ENCODE measurements around the gene PTPRR. TPM values are rescaled to one million over a fixed set of nuclear protein-coding genes. Genes with fewer than 3 reads are reported as not detected.

Gene PTPRR
- total RNA-seq, 1 donor from 2014 or later, result 7.7 TPM

DNA sequence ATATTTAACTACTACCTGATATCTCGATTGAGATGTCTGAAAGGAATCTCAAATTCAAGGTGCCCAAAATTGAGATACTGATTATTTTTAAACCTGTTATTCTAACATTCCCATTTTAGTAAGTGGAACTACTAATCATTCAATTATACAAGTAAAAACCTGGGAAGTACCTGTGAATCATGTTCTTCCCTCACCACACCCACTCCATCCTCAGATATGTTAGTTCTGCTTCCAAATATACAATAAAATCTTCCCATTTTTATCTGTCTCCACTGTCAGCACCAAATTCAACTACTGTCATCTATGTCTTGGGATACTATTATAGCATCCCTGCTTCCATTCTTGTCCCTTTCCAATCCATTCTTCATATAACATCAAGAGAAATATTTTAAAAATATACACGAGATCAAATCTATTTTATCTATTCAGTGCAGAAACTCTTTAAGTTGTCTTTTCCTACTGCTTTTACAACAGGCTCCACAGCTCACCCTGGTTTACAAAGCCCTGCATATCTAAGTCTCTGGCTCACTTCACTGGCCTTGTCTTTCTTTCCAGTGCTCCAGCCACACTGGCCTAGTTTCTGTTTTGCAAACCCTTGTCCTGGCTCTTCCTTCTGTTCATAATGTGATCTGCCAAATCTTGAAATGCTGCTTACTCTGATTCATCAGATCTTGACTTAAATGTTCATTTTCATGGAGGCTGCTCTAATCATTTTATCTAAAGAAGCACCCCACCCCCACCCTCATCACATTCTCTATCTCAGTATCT lies 122.3 kb downstream of the PTPRR start:
- no peak for DNase-seq (ENCODE audit: low spot score)

GRCh38 chr12:70796989-70797388 lies 123.5 kb downstream of the PTPRR start:
- no peak for DNase-seq (ENCODE audit: low spot score)

DNA sequence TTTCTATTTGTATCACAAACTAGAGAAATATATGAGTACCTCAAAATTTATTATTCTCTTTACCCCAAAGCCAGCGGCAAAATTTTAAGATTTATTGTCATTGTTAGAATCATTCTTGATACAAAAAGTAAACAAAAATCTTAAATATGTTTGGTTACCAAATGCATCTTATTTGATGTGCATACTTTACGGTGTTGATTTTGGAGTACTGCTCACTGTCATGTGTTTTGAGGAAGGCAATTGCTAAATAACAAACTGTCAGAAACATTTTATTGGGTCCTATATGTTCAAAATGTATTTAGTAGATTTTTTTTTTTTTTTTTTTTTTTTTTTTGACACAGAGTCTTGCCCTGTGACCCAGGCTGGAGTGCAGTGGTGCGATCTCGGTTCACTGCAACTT lies 124.9 kb downstream of the PTPRR start:
- no peak for DNase-seq (ENCODE audit: low spot score)

- DNase-seq (ENCODE audit: low spot score), result no peak
Observed at GRCh38 chr12:70794131-70794530, 126.4 kb downstream of the PTPRR start.

DNA sequence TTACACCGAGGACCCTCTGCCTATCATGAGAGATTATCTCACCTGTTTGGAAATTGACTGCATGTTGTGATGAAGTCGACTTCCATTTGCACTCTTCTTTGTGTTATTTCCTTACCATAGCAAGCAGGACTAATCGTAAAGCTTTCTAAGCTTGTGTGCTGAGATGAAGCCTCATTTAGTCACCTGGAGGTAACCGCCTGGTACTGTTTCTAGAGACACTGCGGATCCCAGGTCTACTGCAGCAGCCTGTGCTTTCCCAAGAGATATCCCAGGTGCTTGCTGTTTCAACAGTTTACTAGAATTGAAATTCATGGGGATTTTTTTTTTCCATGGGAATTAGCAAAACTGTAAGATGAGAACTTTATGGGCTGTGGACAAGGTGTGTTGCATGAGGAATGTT lies 131.8 kb downstream of the PTPRR start:
- no peak for DNase-seq (ENCODE audit: low spot score)

- no peak for DNase-seq (ENCODE audit: low spot score)
Observed at GRCh38 chr12:70787612-70788011, 132.9 kb downstream of the PTPRR start.

- DNase-seq (ENCODE audit: low spot score), result no peak
Observed at GRCh38 chr12:70785896-70786295, 134.6 kb downstream of the PTPRR start.

GRCh38 chr12:70784042-70784668 lies 136.4 kb downstream of the PTPRR start:
- DNase-seq (ENCODE audit: low spot score), result no peak

- DNase-seq (ENCODE audit: low spot score), result no peak
Observed at GRCh38 chr12:70783455-70783854, 137.1 kb downstream of the PTPRR start.

GRCh38 chr12:70779250-70779649 lies 141.3 kb downstream of the PTPRR start:
- no peak for DNase-seq (ENCODE audit: low spot score)

DNA sequence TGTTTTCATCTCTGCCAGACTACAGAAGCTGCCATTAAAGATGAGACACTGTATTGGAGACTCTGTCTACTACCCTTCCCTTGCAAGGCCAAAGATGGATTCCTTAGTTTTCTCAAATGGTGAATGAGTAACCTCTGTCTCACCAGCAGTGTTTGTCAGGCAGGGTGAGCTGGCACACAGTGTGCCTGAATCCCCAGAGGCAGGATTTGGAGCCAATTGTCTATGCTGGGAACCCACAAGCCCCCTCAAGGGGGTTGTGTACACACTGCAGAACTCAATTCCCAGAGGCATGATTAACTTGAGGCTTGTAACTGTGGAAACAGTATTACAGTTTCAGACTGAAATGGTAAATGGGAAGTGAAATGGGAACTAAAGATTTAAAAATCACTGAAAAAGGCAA lies 146.5 kb downstream of the PTPRR start:
- no peak for DNase-seq (ENCODE audit: low spot score)

DNA sequence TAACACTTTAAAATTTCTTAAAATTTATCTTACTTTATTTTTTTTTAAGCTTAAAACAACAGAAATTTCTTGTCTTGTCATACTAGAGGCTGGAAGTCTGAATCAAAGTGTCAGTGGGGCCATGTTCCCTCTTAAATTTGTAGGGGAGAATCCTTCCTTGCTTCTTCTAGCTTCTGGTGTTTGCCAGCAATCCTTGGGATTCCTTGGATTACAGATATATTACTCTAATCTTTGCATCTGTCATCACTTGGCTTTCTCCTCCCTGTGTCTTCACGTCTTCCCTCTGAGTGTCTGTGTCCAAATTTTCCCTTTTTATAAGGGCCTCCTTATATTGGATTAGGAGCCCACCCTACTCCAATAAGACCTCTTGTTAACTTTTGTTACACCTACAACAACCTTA lies 147.7 kb downstream of the PTPRR start:
- DNase-seq (ENCODE audit: low spot score), result no peak

- no peak for DNase-seq (ENCODE audit: low spot score)
Observed at GRCh38 chr12:70771581-70771980, 149.0 kb downstream of the PTPRR start.

DNA sequence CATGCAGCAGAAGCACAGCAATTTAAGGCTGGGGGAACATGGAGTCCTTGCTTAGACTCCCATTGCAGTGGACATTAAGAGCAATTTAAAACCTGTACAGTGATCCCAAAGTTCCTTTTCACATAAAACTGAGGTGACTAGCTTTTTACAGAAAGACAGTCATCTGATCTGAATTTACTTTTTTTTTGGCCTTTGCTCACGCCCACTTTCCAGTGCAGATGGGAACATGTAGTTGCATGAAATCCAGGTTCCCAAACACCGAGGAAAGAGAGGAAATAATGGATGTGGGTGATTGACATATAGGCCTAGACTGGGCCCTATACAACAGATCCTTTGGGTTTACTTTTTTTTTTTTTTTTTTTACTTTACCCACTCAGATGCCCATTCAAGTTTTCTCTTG lies 156.9 kb downstream of the PTPRR start:
- DNase-seq (ENCODE audit: low spot score), result no peak

GRCh38 chr12:70762000-70762399 lies 158.5 kb downstream of the PTPRR start:
- no peak for DNase-seq (ENCODE audit: low spot score)

- DNase-seq (ENCODE audit: low spot score), result no peak
Observed at GRCh38 chr12:70759161-70759918, 161.2 kb downstream of the PTPRR start.

- DNase-seq (ENCODE audit: low spot score), result no peak
Observed at GRCh38 chr12:70758494-70758845, 162.1 kb downstream of the PTPRR start.

DNA sequence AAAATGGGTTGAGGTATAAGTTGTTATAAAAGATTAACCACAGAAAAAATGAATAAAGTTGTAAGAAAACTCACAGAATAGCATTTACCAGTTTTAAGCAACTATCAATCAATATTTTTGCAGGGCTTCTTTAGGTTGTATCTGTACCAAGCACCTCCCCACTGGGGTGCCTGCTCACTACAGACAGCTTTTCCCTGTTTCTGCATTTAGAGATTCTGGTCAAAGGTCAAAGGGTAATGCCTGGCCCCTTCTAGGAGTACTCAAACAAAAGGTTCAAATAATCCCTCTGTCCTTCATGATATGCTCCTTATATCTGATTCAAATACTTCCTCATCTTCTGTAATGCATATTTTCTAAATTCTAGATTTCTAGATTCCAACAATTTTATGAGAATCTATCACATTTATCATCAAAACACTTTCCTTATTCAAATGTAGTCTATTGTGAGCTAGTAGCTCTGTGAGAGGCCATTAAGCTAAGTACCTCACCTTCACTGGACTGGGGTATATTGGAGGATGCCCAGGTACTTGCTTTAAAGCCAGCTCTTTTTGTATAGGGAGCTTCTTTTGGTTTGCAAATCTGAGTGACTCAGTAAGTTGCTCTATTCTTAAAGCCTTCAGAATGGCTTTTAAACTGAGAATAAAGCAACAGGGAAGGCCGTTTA lies 162.6 kb downstream of the PTPRR start:
- no peak for DNase-seq (ENCODE audit: low spot score)

DNA sequence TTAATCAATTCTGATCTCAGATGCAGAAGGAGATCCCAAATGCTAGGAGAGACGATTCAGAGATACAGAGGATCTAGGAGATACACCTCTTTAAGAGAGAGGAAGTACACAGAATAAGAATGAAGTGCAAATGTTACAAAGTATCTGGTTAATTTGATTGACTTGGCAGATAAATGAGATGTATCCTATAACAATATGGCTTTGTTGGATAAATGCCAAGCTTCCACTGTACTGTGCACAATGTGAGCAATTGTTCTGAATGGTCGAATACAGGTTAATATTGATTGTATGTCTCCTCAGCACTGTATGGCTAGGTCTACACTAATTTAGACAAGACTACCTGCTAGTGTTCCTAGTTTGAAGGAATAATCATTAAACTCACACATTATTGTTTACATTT lies 163.7 kb downstream of the PTPRR start:
- no peak for DNase-seq (ENCODE audit: low spot score)

- no peak for DNase-seq (ENCODE audit: low spot score)
Observed at GRCh38 chr12:70756118-70756517, 164.4 kb downstream of the PTPRR start.

DNA sequence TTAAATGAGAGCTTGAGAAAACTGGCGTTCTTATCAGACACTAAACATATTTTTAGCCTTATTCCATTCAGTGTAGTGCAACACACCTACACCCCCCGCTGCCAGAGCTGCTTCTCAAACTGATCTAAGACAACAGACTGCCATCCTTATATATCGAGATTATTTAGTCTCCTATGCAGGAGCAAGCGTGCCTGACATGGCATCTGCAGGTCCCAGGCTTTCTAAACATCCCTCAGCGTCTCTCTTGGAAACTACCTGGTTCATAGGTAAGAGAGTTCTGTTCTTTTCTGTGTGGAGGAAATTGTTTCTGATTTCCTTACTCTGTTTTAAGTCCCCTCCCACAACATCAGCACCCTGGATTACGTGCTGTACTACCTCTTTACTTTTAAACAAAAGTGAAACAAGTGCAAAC lies 166.2 kb downstream of the PTPRR start:
- peak; percentile 23 for DNase-seq (ENCODE audit: low spot score)

DNA sequence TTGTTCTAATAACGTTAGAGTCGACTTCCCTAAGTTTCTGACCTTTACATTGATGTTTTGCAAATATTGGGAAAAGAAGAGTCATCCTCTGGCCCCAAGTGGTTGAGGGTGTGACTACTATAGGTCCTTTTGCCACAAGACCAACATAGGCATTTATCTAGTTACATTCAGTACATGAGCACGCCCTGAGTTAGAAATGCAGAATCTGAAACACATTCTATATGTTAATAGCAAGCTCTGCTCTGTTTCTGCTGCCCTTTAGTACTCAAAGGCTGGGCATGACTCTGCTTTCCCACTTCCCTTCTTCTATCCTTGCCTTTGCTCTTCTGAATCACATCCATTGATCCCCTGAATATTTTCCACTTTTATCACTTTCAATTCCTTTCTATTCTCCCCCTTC lies 168.2 kb downstream of the PTPRR start:
- DNase-seq (ENCODE audit: low spot score), result no peak
